NCI-H146 treated with DMSO at 0.1 percent for 48 hours (cell line): ENCODE data around the gene ARSK.
"Not testable (repeated sequence)": the region's sequence is repeated elsewhere in the genome, so short reads cannot be mapped to it uniquely, and the experiment has no call there.

Source experiments
- DNase-seq: peaks from one replicate; lab custom pipeline; 2025; ENCODE audit not compliant: unreplicated experiment; lab: John Stamatoyannopoulos, UW

ARSK gene

GRCh38 chr5:95620870-95621838 lies 66.3 kb downstream of the ARSK start:
- DNase-seq, result peak; percentile 15

GRCh38 chr5:95621839-95622629 lies 67.1 kb downstream of the ARSK start:
- peak; percentile 1 for DNase-seq

GRCh38 chr5:95623706-95624105 lies 68.8 kb downstream of the ARSK start:
- no peak for DNase-seq

GRCh38 chr5:95624368-95624767 lies 69.5 kb downstream of the ARSK start:
- DNase-seq, result no peak

- no peak for DNase-seq
Observed at GRCh38 chr5:95626701-95627100, 71.8 kb downstream of the ARSK start.

- no peak for DNase-seq
Observed at GRCh38 chr5:95627971-95628810, 73.3 kb downstream of the ARSK start.

GRCh38 chr5:95628933-95629332 lies 74.0 kb downstream of the ARSK start:
- no peak for DNase-seq

GRCh38 chr5:95630394-95630917 lies 75.6 kb downstream of the ARSK start:
- no peak for DNase-seq

- DNase-seq, result no peak
Observed at GRCh38 chr5:95631255-95631958, 76.5 kb downstream of the ARSK start.

GRCh38 chr5:95631991-95632675 lies 77.2 kb downstream of the ARSK start:
- no peak for DNase-seq

GRCh38 chr5:95632942-95633341 lies 78.0 kb downstream of the ARSK start:
- DNase-seq, result not testable (repeated sequence)

- no peak for DNase-seq
Observed at GRCh38 chr5:95633671-95634070, 78.8 kb downstream of the ARSK start.

- no peak for DNase-seq
Observed at GRCh38 chr5:95634081-95634480, 79.2 kb downstream of the ARSK start.

GRCh38 chr5:95638632-95639031 lies 83.7 kb downstream of the ARSK start:
- DNase-seq, result no peak

GRCh38 chr5:95641741-95642220 lies 86.9 kb downstream of the ARSK start:
- DNase-seq, result no peak

- no peak for DNase-seq
Observed at GRCh38 chr5:95643152-95643551, 88.3 kb downstream of the ARSK start.

- peak; percentile 15 for DNase-seq
Observed at GRCh38 chr5:95644351-95645042, 89.6 kb downstream of the ARSK start.

- not testable (repeated sequence) for DNase-seq
Observed at GRCh38 chr5:95646226-95646568, 91.3 kb downstream of the ARSK start.
